ENCODE measurements around the gene AIG1.
A peak's percentile ranks its signal among the peaks of the same experiment; 100 is the strongest.
"Not testable (repeated sequence)": the region's sequence is repeated elsewhere in the genome, so short reads cannot be mapped to it uniquely, and the experiment has no call there.

Gene AIG1

GRCh38 chr6:143058987-143059386, 1.7 kb upstream of the AIG1 start:
- no peak for DNase-seq

GRCh38 chr6:143059663-143060353, 881 bp upstream of the AIG1 start:
- no peak for DNase-seq

GRCh38 chr6:143060354-143060805, 309 bp upstream of the AIG1 start:
- DNase-seq: peak; percentile 73 to 80

- DNase-seq: no peak
Measured at GRCh38 chr6:143061597-143062385, 1.1 kb downstream of the AIG1 start.

GRCh38 chr6:143062551-143062950, 1.9 kb downstream of the AIG1 start:
- DNase-seq: no peak

- DNase-seq: no peak
Measured at GRCh38 chr6:143063631-143064030, 2.9 kb downstream of the AIG1 start.

GRCh38 chr6:143064271-143064670, 3.6 kb downstream of the AIG1 start:
- no peak for DNase-seq

GRCh38 chr6:143064951-143065683, 4.4 kb downstream of the AIG1 start:
- DNase-seq: no peak

- DNase-seq: no peak
Measured at GRCh38 chr6:143068001-143068400, 7.3 kb downstream of the AIG1 start.

- DNase-seq: no peak
Measured at GRCh38 chr6:143074101-143074500, 13.4 kb downstream of the AIG1 start.

GRCh38 chr6:143074670-143075318, 14.1 kb downstream of the AIG1 start:
- DNase-seq: no peak

- DNase-seq: no peak
Measured at GRCh38 chr6:143078468-143079324, 18.0 kb downstream of the AIG1 start.

GRCh38 chr6:143079325-143079640, 18.6 kb downstream of the AIG1 start:
- DNase-seq: no peak

- DNase-seq: not testable (repeated sequence)
Measured at GRCh38 chr6:143082274-143082673, 21.6 kb downstream of the AIG1 start.

- DNase-seq: not testable (repeated sequence)
Measured at GRCh38 chr6:143084019-143084418, 23.3 kb downstream of the AIG1 start.

GRCh38 chr6:143087335-143087734, 26.6 kb downstream of the AIG1 start:
- not testable (repeated sequence) for DNase-seq

- no peak for DNase-seq
Measured at GRCh38 chr6:143087856-143088255, 27.2 kb downstream of the AIG1 start.

- DNase-seq: no peak
Measured at GRCh38 chr6:143090314-143091044, 29.8 kb downstream of the AIG1 start.

- DNase-seq: no peak
Measured at GRCh38 chr6:143092768-143093167, 32.1 kb downstream of the AIG1 start.

- no peak for DNase-seq
Measured at GRCh38 chr6:143093290-143093689, 32.6 kb downstream of the AIG1 start.

- DNase-seq: no peak
Measured at GRCh38 chr6:143096403-143096802, 35.7 kb downstream of the AIG1 start.

Measured in inflammatory macrophage (primary cell).